HepG2 (cell line): ENCODE data around the gene ZNF217. TPM values are rescaled to one million over a fixed set of nuclear protein-coding genes. Genes with fewer than 3 reads are reported as not detected.

Experiments used
- ARNT2 ChIP-seq: sonication (generic); formaldehyde crosslinking; IDR thresholded peaks from 2 replicates; pipeline ENCODE4 v1.8.0; 2022; ENCODE audit warnings: mild to moderate bottlenecking, low read depth, missing genetic modification reagents, moderate library complexity
- ETV5 ChIP-seq: IDR thresholded peaks from 2 replicates; pipeline ENCODE4 v1.6.1; 2018; ENCODE audit warnings: missing biosample characterization, missing genetic modification reagents, inconsistent platforms, borderline replicate concordance
- HOXA5 ChIP-seq: sonication (generic); formaldehyde crosslinking; IDR thresholded peaks from 2 replicates; pipeline ENCODE4 v1.4.0; 2020; ENCODE audit warnings: missing genetic modification reagents
- JUNB ChIP-seq: sonication (generic); formaldehyde crosslinking; IDR thresholded peaks from 2 replicates; pipeline ENCODE4 v1.8.0; 2022; ENCODE audit warnings: missing genetic modification reagents, mild to moderate bottlenecking, borderline replicate concordance
- KLF9 ChIP-seq: IDR thresholded peaks from 2 replicates; pipeline ENCODE4 v1.6.1; 2016; ENCODE audit warnings: low read depth
- MEIS2 ChIP-seq: sonication (generic); formaldehyde crosslinking; IDR thresholded peaks from 2 replicates; pipeline ENCODE4 v1.9.0; 2021; ENCODE audit warnings: mild to moderate bottlenecking, missing genetic modification reagents
- NR2F1 ChIP-seq, 2 experiments: fragments of 450-650 bp in 1 of 2; formaldehyde crosslinking in 1 of 2; IDR thresholded peaks; 2 replicates each; pipeline versions ENCODE4 v1.5.0 to v1.6.1; 2016 to 2020; ENCODE audit warnings: mild to moderate bottlenecking in 1 of 2, missing compliant biosample characterization in 1 of 2, missing genetic modification reagents in 1 of 2, moderate library complexity in 1 of 2
- NR2F6 ChIP-seq, 2 experiments: IDR thresholded peaks; 2 replicates each; pipeline ENCODE4 v1.6.1; 2016; ENCODE audit warnings: antibody characterized with exemption in 1 of 2, mild to moderate bottlenecking in 1 of 2
- PHF21A ChIP-seq: sonication (generic); formaldehyde crosslinking; IDR thresholded peaks from 2 replicates; pipeline ENCODE4 v1.5.0; 2020; ENCODE audit warnings: mild to moderate bottlenecking, missing genetic modification reagents
- PTBP1 ChIP-seq: fragments of 200-400 bp; formaldehyde crosslinking; IDR thresholded peaks from 2 replicates; pipeline ENCODE4 v1.6.1; 2018; ENCODE audit warnings: low read length, low read depth; ENCODE audit not compliant: poor library complexity, severe bottlenecking
- RXRB ChIP-seq: IDR thresholded peaks from 2 replicates; pipeline ENCODE4 v1.6.1; 2016; ENCODE audit warnings: borderline replicate concordance, missing genetic modification reagents, missing compliant biosample characterization
- SMAD3 ChIP-seq: sonication (generic); formaldehyde crosslinking; IDR thresholded peaks from 2 replicates; pipeline ENCODE4 v1.4.0; 2020; ENCODE audit warnings: missing genetic modification reagents
- STAG1 ChIP-seq: sonication (generic); formaldehyde crosslinking; IDR thresholded peaks from 2 replicates; pipeline ENCODE4 v1.4.0; 2020; ENCODE audit warnings: missing genetic modification reagents
- ZBTB21 ChIP-seq: sonication (generic); formaldehyde crosslinking; IDR thresholded peaks from 2 replicates; pipeline ENCODE4 v1.4.0; 2020; ENCODE audit warnings: missing genetic modification reagents
- ZNF263 ChIP-seq: sonication (generic); formaldehyde crosslinking; IDR thresholded peaks from 2 replicates; pipeline ENCODE4 v1.4.0; 2020; ENCODE audit warnings: missing genetic modification reagents
- ZSCAN25 ChIP-seq: sonication (generic); formaldehyde crosslinking; IDR thresholded peaks from 2 replicates; pipeline ENCODE4 v1.8.0; 2022; ENCODE audit warnings: mild to moderate bottlenecking, missing genetic modification reagents
- polyA plus RNA-seq, 8 experiments: library from polyadenylated mRNA; depleted of rRNA in 3 of 8; stranded (reverse) in 7 of 8; unstranded in 1 of 8; fragments of >200 nt; fragmentation: Illumina TruSeq in 4 of 8; extraction: Trizol in 4 of 8; gene quantifications; 2 replicates each; pipeline versions ENCODE4 v1.2.1 to v1.2.3, GENCODE V29; 2011 to 2016; ENCODE audit warnings: low read depth in 4 of 8, missing spikeins in 1 of 8, mixed read lengths in 1 of 8; ENCODE audit not compliant: insufficient read depth in 1 of 8
- total RNA-seq, 5 experiments: library from RNA; depleted of rRNA; stranded (reverse); fragments of >200 nt; fragmentation: Illumina TruSeq; extraction: Trizol; gene quantifications; 2 replicates each; pipeline ENCODE4 v1.2.3, GENCODE V29; 2016; ENCODE audit warnings: low read depth in 1 of 5
- TF ChIP-seq, protein P1 (sequence below): IDR thresholded peaks from 2 replicates; pipeline ENCODE4 v1.6.1; 2016; ENCODE audit warnings: mild to moderate bottlenecking
- TF ChIP-seq, protein P2 (sequence below): sonication (generic); formaldehyde crosslinking; IDR thresholded peaks from 2 replicates; pipeline ENCODE4 v1.8.1; 2023; ENCODE audit warnings: mild to moderate bottlenecking, moderate library complexity, missing genetic modification reagents
- TF ChIP-seq, protein P3 (sequence below): sonication (generic); formaldehyde crosslinking; IDR thresholded peaks from 2 replicates; pipeline ENCODE4 v1.4.0; 2020; ENCODE audit warnings: mild to moderate bottlenecking, missing genetic modification reagents
- TF ChIP-seq, protein P4 (sequence below): sonication (generic); formaldehyde crosslinking; IDR thresholded peaks from 2 replicates; pipeline ENCODE4 v1.8.1; 2023; ENCODE audit warnings: mild to moderate bottlenecking, missing genetic modification reagents

Gene ZNF217
- total and polyA plus RNA-seq, 2 of the 13 experiments (the other 11 are each of a cell fraction or from before 2014, with no cell fraction given), result 22.3 to 29.8 TPM

- TF ChIP-seq STAG1 (CRISPR knock-in tag) (no peak), ZSCAN25 (CRISPR knock-in tag) (0 out of 2 replicates have a peak, but pooled peaks have one; percentile 39), PTBP1 (no peak), ZBTB21 (CRISPR knock-in tag) (no peak), ZNF263 (CRISPR knock-in tag) (0 out of 2 replicates have a peak, but pooled peaks have one; percentile 3), PHF21A (CRISPR knock-in tag) (no peak; the same call in 1 of the 2 replicates), ETV5 (CRISPR knock-in tag) (0 out of 2 replicates have a peak, but pooled peaks have one; percentile 30), JUNB (CRISPR knock-in tag) (0 out of 2 replicates have a peak, but pooled peaks have one; percentile 6), KLF9 (CRISPR knock-in tag) (no peak), HOXA5 (CRISPR knock-in tag) (0 out of 2 replicates have a peak, but pooled peaks have one; percentile 54), SMAD3 (CRISPR knock-in tag) (no peak), ARNT2 (CRISPR knock-in tag) (peak; percentile 63; the same call in 1 of the 2 replicates), NR2F6 (IDR thresholded peaks at IDR 0.05) (no peak), NR2F6 (CRISPR knock-in tag; IDR thresholded peaks at IDR 0.05) (peak; percentile 1; the same call in 1 of the 2 replicates), NR2F1 (CRISPR knock-in tag; IDR thresholded peaks at IDR 0.05) (no peak), MEIS2 (peak; percentile 11; the same call in 1 of the 2 replicates), RXRB (CRISPR knock-in tag) (peak; percentile 57; the same call in 1 of the 2 replicates)
- TF ChIP-seq, protein P1, sequence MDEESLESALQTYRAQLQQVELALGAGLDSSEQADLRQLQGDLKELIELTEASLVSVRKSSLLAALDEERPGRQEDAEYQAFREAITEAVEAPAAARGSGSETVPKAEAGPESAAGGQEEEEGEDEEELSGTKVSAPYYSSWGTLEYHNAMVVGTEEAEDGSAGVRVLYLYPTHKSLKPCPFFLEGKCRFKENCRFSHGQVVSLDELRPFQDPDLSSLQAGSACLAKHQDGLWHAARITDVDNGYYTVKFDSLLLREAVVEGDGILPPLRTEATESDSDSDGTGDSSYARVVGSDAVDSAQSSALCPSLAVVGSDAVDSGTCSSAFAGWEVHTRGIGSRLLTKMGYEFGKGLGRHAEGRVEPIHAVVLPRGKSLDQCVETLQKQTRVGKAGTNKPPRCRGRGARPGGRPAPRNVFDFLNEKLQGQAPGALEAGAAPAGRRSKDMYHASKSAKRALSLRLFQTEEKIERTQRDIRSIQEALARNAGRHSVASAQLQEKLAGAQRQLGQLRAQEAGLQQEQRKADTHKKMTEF, result peak; percentile 68
- TF ChIP-seq, protein P2, sequence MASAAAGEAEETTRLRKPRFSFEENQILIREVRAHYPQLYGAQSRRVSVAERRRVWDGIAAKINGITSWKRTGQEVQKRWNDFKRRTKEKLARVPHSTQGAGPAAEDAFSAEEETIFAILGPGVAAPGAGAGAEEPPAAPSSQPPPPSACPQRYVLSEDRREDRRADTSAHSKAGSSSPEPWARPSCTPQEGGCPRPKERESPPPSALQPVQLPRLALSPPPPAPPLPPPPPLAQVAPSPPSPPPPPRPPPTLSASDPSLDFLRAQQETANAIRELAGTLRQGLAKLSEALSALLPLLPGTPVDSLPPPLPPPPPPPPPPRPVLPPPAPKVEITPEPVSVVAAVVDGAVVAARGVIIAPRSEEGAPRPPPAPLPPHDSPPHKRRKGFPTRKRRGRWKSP (CRISPR knock-in tag), result no peak
- TF ChIP-seq, protein P3, sequence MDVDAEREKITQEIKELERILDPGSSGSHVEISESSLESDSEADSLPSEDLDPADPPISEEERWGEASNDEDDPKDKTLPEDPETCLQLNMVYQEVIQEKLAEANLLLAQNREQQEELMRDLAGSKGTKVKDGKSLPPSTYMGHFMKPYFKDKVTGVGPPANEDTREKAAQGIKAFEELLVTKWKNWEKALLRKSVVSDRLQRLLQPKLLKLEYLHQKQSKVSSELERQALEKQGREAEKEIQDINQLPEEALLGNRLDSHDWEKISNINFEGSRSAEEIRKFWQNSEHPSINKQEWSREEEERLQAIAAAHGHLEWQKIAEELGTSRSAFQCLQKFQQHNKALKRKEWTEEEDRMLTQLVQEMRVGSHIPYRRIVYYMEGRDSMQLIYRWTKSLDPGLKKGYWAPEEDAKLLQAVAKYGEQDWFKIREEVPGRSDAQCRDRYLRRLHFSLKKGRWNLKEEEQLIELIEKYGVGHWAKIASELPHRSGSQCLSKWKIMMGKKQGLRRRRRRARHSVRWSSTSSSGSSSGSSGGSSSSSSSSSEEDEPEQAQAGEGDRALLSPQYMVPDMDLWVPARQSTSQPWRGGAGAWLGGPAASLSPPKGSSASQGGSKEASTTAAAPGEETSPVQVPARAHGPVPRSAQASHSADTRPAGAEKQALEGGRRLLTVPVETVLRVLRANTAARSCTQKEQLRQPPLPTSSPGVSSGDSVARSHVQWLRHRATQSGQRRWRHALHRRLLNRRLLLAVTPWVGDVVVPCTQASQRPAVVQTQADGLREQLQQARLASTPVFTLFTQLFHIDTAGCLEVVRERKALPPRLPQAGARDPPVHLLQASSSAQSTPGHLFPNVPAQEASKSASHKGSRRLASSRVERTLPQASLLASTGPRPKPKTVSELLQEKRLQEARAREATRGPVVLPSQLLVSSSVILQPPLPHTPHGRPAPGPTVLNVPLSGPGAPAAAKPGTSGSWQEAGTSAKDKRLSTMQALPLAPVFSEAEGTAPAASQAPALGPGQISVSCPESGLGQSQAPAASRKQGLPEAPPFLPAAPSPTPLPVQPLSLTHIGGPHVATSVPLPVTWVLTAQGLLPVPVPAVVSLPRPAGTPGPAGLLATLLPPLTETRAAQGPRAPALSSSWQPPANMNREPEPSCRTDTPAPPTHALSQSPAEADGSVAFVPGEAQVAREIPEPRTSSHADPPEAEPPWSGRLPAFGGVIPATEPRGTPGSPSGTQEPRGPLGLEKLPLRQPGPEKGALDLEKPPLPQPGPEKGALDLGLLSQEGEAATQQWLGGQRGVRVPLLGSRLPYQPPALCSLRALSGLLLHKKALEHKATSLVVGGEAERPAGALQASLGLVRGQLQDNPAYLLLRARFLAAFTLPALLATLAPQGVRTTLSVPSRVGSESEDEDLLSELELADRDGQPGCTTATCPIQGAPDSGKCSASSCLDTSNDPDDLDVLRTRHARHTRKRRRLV (CRISPR knock-in tag), result 0 out of 2 replicates have a peak, but pooled peaks have one; percentile 4
- TF ChIP-seq, protein P4, sequence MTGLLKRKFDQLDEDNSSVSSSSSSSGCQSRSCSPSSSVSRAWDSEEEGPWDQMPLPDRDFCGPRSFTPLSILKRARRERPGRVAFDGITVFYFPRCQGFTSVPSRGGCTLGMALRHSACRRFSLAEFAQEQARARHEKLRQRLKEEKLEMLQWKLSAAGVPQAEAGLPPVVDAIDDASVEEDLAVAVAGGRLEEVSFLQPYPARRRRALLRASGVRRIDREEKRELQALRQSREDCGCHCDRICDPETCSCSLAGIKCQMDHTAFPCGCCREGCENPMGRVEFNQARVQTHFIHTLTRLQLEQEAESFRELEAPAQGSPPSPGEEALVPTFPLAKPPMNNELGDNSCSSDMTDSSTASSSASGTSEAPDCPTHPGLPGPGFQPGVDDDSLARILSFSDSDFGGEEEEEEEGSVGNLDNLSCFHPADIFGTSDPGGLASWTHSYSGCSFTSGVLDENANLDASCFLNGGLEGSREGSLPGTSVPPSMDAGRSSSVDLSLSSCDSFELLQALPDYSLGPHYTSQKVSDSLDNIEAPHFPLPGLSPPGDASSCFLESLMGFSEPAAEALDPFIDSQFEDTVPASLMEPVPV (CRISPR knock-in tag), result peak; percentile 57; the same call in 1 of the 2 replicates
Measured at GRCh38 chr20:53643031-53643832, 49.6 kb upstream of the ZNF217 start (continued).
